ENCODE results near the gene TRAK1. TPM values are rescaled to one million over a fixed set of nuclear protein-coding genes. Genes with fewer than 3 reads are reported as not detected.
"Not testable (repeated sequence)": the region's sequence is repeated elsewhere in the genome, so short reads cannot be mapped to it uniquely, and the experiment has no call there.

Gene TRAK1
- total and polyA plus RNA-seq, 2 donors (not counting 1 experiment from before 2014, with no cell fraction given): 71.3 to 129 TPM

GRCh38 chr3:42101481-42101880 lies 10.3 kb downstream of the TRAK1 start:
- Histone ChIP-seq H3K9ac (ENCODE audit: low read length) (no peak overlapping the region), H2AFZ (ENCODE audit: insufficient read depth, low read depth, low read length, poor library complexity, severe bottlenecking) (no peak overlapping the region), H3K9me3 (ENCODE audit: control extremely low read depth in 1 of 3, control insufficient read depth in 2 of 3, insufficient read depth in 1 of 3, low read length in 2 of 3) (no peaks in the 10 kb centered on the region), H3K4me3 (ENCODE audit: control extremely low read depth in 1 of 5, extremely low read depth in 1 of 5, insufficient read depth in 1 of 5, low read depth in 2 of 5, low read length in 4 of 5) (no peak overlapping the region), H3K4me1 (ENCODE audit: control insufficient read depth in 2 of 2, insufficient read depth in 2 of 2, low read length in 2 of 2) (peaks cover 4 to 23% of the 10 kb centered on the region in 2 donors), H3K4me2 (replicated peaks; ENCODE audit: low read depth, low read length, poor library complexity, severe bottlenecking) (no peak overlapping the region), H3K36me3 (replicated peaks in 1 of 2; ENCODE audit: control extremely low read depth in 1 of 2, control insufficient read depth in 1 of 2, extremely low read depth in 1 of 2, insufficient read depth in 2 of 2, low read length in 1 of 2) (peaks cover 0 to 20% of the 10 kb centered on the region in 2 experiments), H4K20me1 (ENCODE audit: control insufficient read depth, insufficient read depth, low read length, poor library complexity, severe bottlenecking) (peaks cover 29% of the 10 kb centered on the region), H3K27me3 (replicated peaks in 1 of 4; ENCODE audit: control extremely low read depth in 1 of 4, control insufficient read depth in 3 of 4, insufficient read depth in 4 of 4, low read length in 3 of 4) (no peaks in the 10 kb centered on the region), H3K27ac (ENCODE audit: low read length in 2 of 2) (no peak overlapping the region), H3K79me2 (ENCODE audit: control insufficient read depth, insufficient read depth, low read length) (peaks cover 76% of the 10 kb centered on the region)
- ChIA-PET CTCF (interaction anchor here (0.7 to 8.8 kb wide), 13 partner anchors 9 to 1521 kb away, joined by 3 to 97 read pairs (median 12); partner anchors contain the start of gene ULK4), POLR2A (no interaction called here)
- peaks cover 41% of the 10 kb centered on the region for H3K4me1 Mint-ChIP-seq
- no peaks in the 10 kb centered on the region for H3K9me3 Mint-ChIP-seq (ENCODE audit: insufficient read depth)
- ATAC-seq (ENCODE audit: low read depth) (no peak), DNase-seq (no peak)
- WGBS (ENCODE audit: insufficient coverage): 100% methylated on average over 1 of the region's 1 CpG
- H3K27me3 Mint-ChIP-seq: no peaks in the 10 kb centered on the region
- TF ChIP-seq EZH2 (IDR thresholded peaks at IDR 0.05; ENCODE audit: borderline replicate concordance, insufficient read depth, low read depth, low read length, poor library complexity, severe bottlenecking): no peak
- no peak for TF ChIP-seq CTCF (IDR thresholded peaks at IDR 0.05)
- intact Hi-C loops (cut with micrococcal nuclease): no loop called here
- no peak overlapping the region for H3K4me3 Mint-ChIP-seq
- no peak overlapping the region for H3K27ac Mint-ChIP-seq

- Histone ChIP-seq H3K9me3 (ENCODE audit: control extremely low read depth in 1 of 3, control insufficient read depth in 2 of 3, insufficient read depth in 1 of 3, low read length in 2 of 3) (no peaks in the 10 kb centered on the region), H3K4me1 (ENCODE audit: control insufficient read depth in 2 of 2, insufficient read depth in 2 of 2, low read length in 2 of 2) (peaks cover 4 to 23% of the 10 kb centered on the region in 2 donors), H4K20me1 (ENCODE audit: control insufficient read depth, insufficient read depth, low read length, poor library complexity, severe bottlenecking) (peaks cover 30% of the 10 kb centered on the region), H3K79me2 (ENCODE audit: control insufficient read depth, insufficient read depth, low read length) (peaks cover 76% of the 10 kb centered on the region), H3K27ac (ENCODE audit: low read length in 2 of 2) (no peak overlapping the region), H3K27me3 (replicated peaks in 1 of 4; ENCODE audit: control extremely low read depth in 1 of 4, control insufficient read depth in 3 of 4, insufficient read depth in 4 of 4, low read length in 3 of 4) (no peaks in the 10 kb centered on the region), H3K9ac (ENCODE audit: low read length) (no peak overlapping the region), H3K36me3 (replicated peaks in 1 of 2; ENCODE audit: control extremely low read depth in 1 of 2, control insufficient read depth in 1 of 2, extremely low read depth in 1 of 2, insufficient read depth in 2 of 2, low read length in 1 of 2) (peaks cover 1 to 26% of the 10 kb centered on the region in 2 experiments), H3K4me2 (replicated peaks; ENCODE audit: low read depth, low read length, poor library complexity, severe bottlenecking) (peak overlapping the region; percentile 28), H2AFZ (ENCODE audit: insufficient read depth, low read depth, low read length, poor library complexity, severe bottlenecking) (no peak overlapping the region), H3K4me3 (ENCODE audit: control extremely low read depth in 1 of 5, extremely low read depth in 1 of 5, insufficient read depth in 1 of 5, low read depth in 2 of 5, low read length in 4 of 5) (no peak overlapping the region)
- ChIA-PET CTCF (interaction anchor here (1.0 to 5.7 kb wide), 3 partner anchors 88 to 205 kb away, joined by 3 to 97 read pairs (median 49); no protein-coding TSS in a partner anchor), POLR2A (interaction anchor here (1.0 kb wide), 1 partner anchor 12 kb away, joined by 3 read pairs; no protein-coding TSS in a partner anchor)
- no peaks in the 10 kb centered on the region for H3K9me3 Mint-ChIP-seq (ENCODE audit: insufficient read depth)
- no peaks in the 10 kb centered on the region for H3K27me3 Mint-ChIP-seq
- DNase-seq (no peak), ATAC-seq (ENCODE audit: low read depth) (no peak)
- H3K27ac Mint-ChIP-seq: no peak overlapping the region
- no peak overlapping the region for H3K4me3 Mint-ChIP-seq
- TF ChIP-seq EZH2 (IDR thresholded peaks at IDR 0.05; ENCODE audit: borderline replicate concordance, insufficient read depth, low read depth, low read length, poor library complexity, severe bottlenecking) (no peak), CTCF (IDR thresholded peaks at IDR 0.05) (no peak)
- intact Hi-C loops (cut with micrococcal nuclease): no loop called here
- peaks cover 35% of the 10 kb centered on the region for H3K4me1 Mint-ChIP-seq
- 70% methylated on average over 4 of the region's 6 CpGs for WGBS (ENCODE audit: insufficient coverage)
Measured at GRCh38 chr3:42102571-42102970, 11.4 kb downstream of the TRAK1 start.

GRCh38 chr3:42103921-42104665 lies 12.9 kb downstream of the TRAK1 start:
- Histone ChIP-seq H3K4me1 (ENCODE audit: control insufficient read depth in 2 of 2, insufficient read depth in 2 of 2, low read length in 2 of 2) (peaks cover 4 to 21% of the 10 kb centered on the region in 2 donors), H3K36me3 (replicated peaks in 1 of 2; ENCODE audit: control extremely low read depth in 1 of 2, control insufficient read depth in 1 of 2, extremely low read depth in 1 of 2, insufficient read depth in 2 of 2, low read length in 1 of 2) (peaks cover 3 to 30% of the 10 kb centered on the region in 2 experiments), H3K79me2 (ENCODE audit: control insufficient read depth, insufficient read depth, low read length) (peaks cover 75% of the 10 kb centered on the region), H4K20me1 (ENCODE audit: control insufficient read depth, insufficient read depth, low read length, poor library complexity, severe bottlenecking) (peaks cover 34% of the 10 kb centered on the region)
- H3K9me3 Mint-ChIP-seq (ENCODE audit: insufficient read depth); DNase-seq; H3K4me3 Mint-ChIP-seq; intact Hi-C loops (cut with micrococcal nuclease); H3K4me3 ChIP-seq (ENCODE audit: control extremely low read depth in 1 of 5, extremely low read depth in 1 of 5, insufficient read depth in 1 of 5, low read depth in 2 of 5, low read length in 4 of 5); H3K4me2 ChIP-seq (replicated peaks; ENCODE audit: low read depth, low read length, poor library complexity, severe bottlenecking); H3K27me3 Mint-ChIP-seq; ATAC-seq (ENCODE audit: low read depth); H3K9me3 ChIP-seq (ENCODE audit: control extremely low read depth in 1 of 3, control insufficient read depth in 2 of 3, insufficient read depth in 1 of 3, low read length in 2 of 3); H3K27me3 ChIP-seq (replicated peaks in 1 of 4; ENCODE audit: control extremely low read depth in 1 of 4, control insufficient read depth in 3 of 4, insufficient read depth in 4 of 4, low read length in 3 of 4); H3K27ac Mint-ChIP-seq; H3K27ac ChIP-seq (ENCODE audit: low read length in 2 of 2); POLR2A ChIA-PET; H3K9ac ChIP-seq (ENCODE audit: low read length); H2AFZ ChIP-seq (ENCODE audit: insufficient read depth, low read depth, low read length, poor library complexity, severe bottlenecking): not testable (repeated sequence)
- peaks cover 24% of the 10 kb centered on the region for H3K4me1 Mint-ChIP-seq
- CTCF ChIA-PET: interaction anchor here (0.7 kb wide), 1 partner anchor 67 kb away, joined by 3 read pairs; no protein-coding TSS in a partner anchor
- 98% methylated on average over 13 of the region's 15 CpGs for WGBS (ENCODE audit: insufficient coverage)

Data from B cell (primary cell).